ENCODE measurements around the gene ZDHHC4.

ZDHHC4 gene

DNA sequence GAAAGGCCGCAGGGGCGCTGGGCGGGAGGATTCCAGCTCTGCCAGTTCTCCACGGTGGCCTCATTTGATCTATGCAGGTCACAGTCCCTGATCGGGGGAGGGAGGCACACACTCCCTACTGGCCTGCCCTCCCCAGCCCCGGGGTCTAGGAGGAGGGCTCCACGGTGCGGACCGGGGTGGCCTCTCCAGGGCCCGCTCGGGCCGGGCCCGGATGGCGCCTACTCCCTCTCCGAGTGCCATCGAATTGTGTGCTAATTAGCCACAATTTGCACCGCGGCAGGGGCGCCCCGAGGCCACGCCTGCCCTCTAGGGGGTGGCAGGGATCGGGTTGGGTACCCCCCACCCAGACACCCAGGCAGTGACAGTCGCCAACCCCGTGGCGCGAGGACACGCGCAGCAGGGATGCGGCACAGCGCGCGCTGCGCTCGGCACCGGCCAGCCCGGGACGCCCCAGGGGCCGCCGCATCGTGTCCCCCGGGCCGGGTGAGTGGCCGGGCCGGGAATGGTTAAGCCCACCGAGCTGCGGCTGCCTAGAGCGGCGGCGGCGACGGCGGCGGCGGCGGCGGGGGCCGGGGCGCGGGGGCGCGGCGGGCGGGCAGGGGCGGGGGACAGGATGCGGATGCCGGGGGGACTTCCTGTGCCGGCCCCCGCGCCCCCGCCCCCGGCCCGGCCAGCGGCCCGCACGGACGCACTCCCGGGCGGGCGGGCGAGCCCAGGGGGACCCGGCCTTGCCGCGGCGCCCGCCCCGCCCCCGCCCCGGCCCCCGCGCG lies 37.9 kb downstream of the ZDHHC4 start, which contains the start of gene ZNF853:
ZNF853 (plus strand) TSS at position 658 of the 770 bp plus-strand sequence. CDS start 565 bp downstream, outside the sequence.
- no peak for DNase-seq
- Histone ChIP-seq H3K4me3 (peak within 1 kb of the TSS; percentile 68 to 72), H3K27ac (peak within 1 kb of the TSS; percentile 42 to 50), H3K27me3 (no peaks in the 10 kb centered on the region), H3K36me3 (peaks cover 0 to 22% (median 0%) of the 10 kb centered on the region in 3 donors), H3K4me1 (peaks cover 0 to 24% (median 15%) of the 10 kb centered on the region in 4 donors), H3K9me3 (no peaks in the 10 kb centered on the region)
- intact Hi-C loops (cut with DNase I; ENCODE audit: low total_unique reads), result no loop called here
- TF ChIP-seq CTCF (IDR thresholded peaks at IDR 0.05), result no peak

GRCh38 chr7:6615723-6616555 lies 38.7 kb downstream of the ZDHHC4 start:
- DNase-seq, result no peak
- Histone ChIP-seq H3K27ac (peak overlapping the region; percentile 31 to 42), H3K4me1 (peaks cover 0 to 24% (median 15%) of the 10 kb centered on the region in 4 donors), H3K27me3 (no peaks in the 10 kb centered on the region), H3K36me3 (peaks cover 0 to 24% (median 0%) of the 10 kb centered on the region in 3 donors), H3K9me3 (no peaks in the 10 kb centered on the region), H3K4me3 (peak overlapping the region; percentile 68 to 72)
- TF ChIP-seq CTCF (IDR thresholded peaks at IDR 0.05), result no peak
- intact Hi-C loops (cut with DNase I; ENCODE audit: low total_unique reads), result no loop called here

- no peak for TF ChIP-seq CTCF (IDR thresholded peaks at IDR 0.05)
- Histone ChIP-seq H3K4me1 (peaks cover 0 to 24% (median 15%) of the 10 kb centered on the region in 4 donors), H3K27me3 (no peaks in the 10 kb centered on the region), H3K9me3 (no peaks in the 10 kb centered on the region), H3K36me3 (peaks cover 8 to 36% (median 10%) of the 10 kb centered on the region in 3 donors), H3K4me3 (no peak overlapping the region), H3K27ac (no peak overlapping the region)
- no peak for DNase-seq
- intact Hi-C loops (cut with DNase I; ENCODE audit: low total_unique reads), result no loop called here
These were observed 39.8 kb downstream of the ZDHHC4 start for GRCh38 chr7:6616854-6617643.

- Histone ChIP-seq H3K36me3 (peaks cover 9 to 51% (median 18%) of the 10 kb centered on the region in 3 donors), H3K4me1 (peaks cover 0 to 24% (median 15%) of the 10 kb centered on the region in 4 donors), H3K27ac (no peak overlapping the region), H3K9me3 (no peaks in the 10 kb centered on the region), H3K4me3 (no peak overlapping the region), H3K27me3 (no peaks in the 10 kb centered on the region)
- DNase-seq, result no peak
- no peak for TF ChIP-seq CTCF (IDR thresholded peaks at IDR 0.05)
- intact Hi-C loops (cut with DNase I; ENCODE audit: low total_unique reads), result no loop called here
These were observed 41.4 kb downstream of the ZDHHC4 start for GRCh38 chr7:6618621-6619020.

- no peak overlapping the region for H3K27ac ChIP-seq
- no peak overlapping the region for H3K4me3 ChIP-seq
- TF ChIP-seq CTCF (IDR thresholded peaks at IDR 0.05), result no peak
- DNase-seq, result no peak
- intact Hi-C loops (cut with DNase I; ENCODE audit: low total_unique reads), result no loop called here
- H3K36me3 ChIP-seq, result peaks cover 14 to 62% (median 22%) of the 10 kb centered on the region in 3 donors
- H3K9me3 ChIP-seq, result no peaks in the 10 kb centered on the region
- peaks cover 0 to 20% (median 12%) of the 10 kb centered on the region in 4 donors for H3K4me1 ChIP-seq
- no peaks in the 10 kb centered on the region for H3K27me3 ChIP-seq
These were observed 42.7 kb downstream of the ZDHHC4 start for GRCh38 chr7:6619961-6620360.

All from tibial artery (tissue), 4 donors.